Pancreas (tissue), 10 donors: ENCODE results near the gene TPM1. TPM values are rescaled to one million over a fixed set of nuclear protein-coding genes. Genes with fewer than 3 reads are reported as not detected.

Source experiments
- ATAC-seq, 4 donors: fragments of 200-7000 bp; cut with Tn5 transposase; one replicate each; pipeline versions ENCODE4 v1.8.0 to v1.9.1; 2020; ENCODE audit warnings: mild to moderate bottlenecking in 4 of 4, moderate library complexity in 4 of 4
- DNase-seq, 6 donors: peaks; one replicate each; pipeline ENCODE4 v3.0.0-alpha.2; 2020
- FAIRE-seq: peaks from 2 replicates; lab custom pipeline; 2012; peaks lifted over from hg19 to GRCh38; lab: Jason Lieb, UNC
- H3K27ac ChIP-seq, 4 donors: fragments of 200-600 bp; sonication (generic); 1 replicate in 3 of 4; 2 replicates in 1 of 4; pipeline versions ENCODE4 v1.5.0 to v1.8.0; 2020
- H3K27me3 ChIP-seq, 4 donors: fragments of 200-600 bp; one replicate each; pipeline ENCODE4 v1.8.0; 2021
- H3K36me3 ChIP-seq, 3 donors: fragments of 200-600 bp; sonication (generic) in 1 of 3; one replicate each; pipeline versions ENCODE4 v1.5.0 to v1.8.0; 2020 to 2021
- H3K4me1 ChIP-seq, 3 donors: fragments of 200-600 bp; one replicate each; pipeline ENCODE4 v1.8.0; 2021
- H3K4me3 ChIP-seq, 4 donors: fragments of 200-600 bp; sonication (generic) in 2 of 4; one replicate each; pipeline versions ENCODE4 v1.5.0 to v1.8.0; 2020 to 2021
- H3K9me3 ChIP-seq, 4 donors: fragments of 200-600 bp; one replicate each; pipeline ENCODE4 v1.8.0; 2021
- CTCF ChIP-seq, 4 donors: fragments of 200-600 bp; sonication (generic) in 3 of 4; IDR thresholded peaks; one replicate each; pipeline versions ENCODE4 v1.5.0 to v1.8.0; 2021; ENCODE audit warnings: antibody characterized with exemption in 4 of 4
- WGBS, 2 donors: extraction: QIAGEN DNeasy Blood & Tissue Kit; methylation state at CpG; one replicate each; pipeline ENCODE4 v1.1.7; 2013; 5-methylcytosine and 5-hydroxymethylcytosine counted together
- intact Hi-C, 3 donors: fragments of 100-400 bp; cut with DNase I; formaldehyde crosslinking; loops; one replicate each; pipeline versions ENCODE4 v1.11.1 to v1.14.2; 2022
- polyA plus RNA-seq, 2 donors: library from polyadenylated mRNA; stranded (reverse); fragments of 200-250 nt; gene quantifications; one replicate each; pipeline ENCODE4 v1.2.3, GENCODE V29; 2013
- total RNA-seq, 6 donors: library from RNA; stranded (reverse); fragmentation: NEBNext Ultra II Directional in 4 of 6; extraction: Animal tissue kit (Norgen Biotek cat#: 25700) in 4 of 6; gene quantifications; one replicate each; pipeline versions ENCODE4 v1.2.1 to v1.2.4, GENCODE V29; 2021 to 2023
- donor health status: healthy with polysubstance abuse.
- donor health status: DM: no; HTN: no; CAD: no; lungs with moderate emphysema.
- donor health status: DM: no; HTN: no; CAD: no.
- donor health status: control.
- donor health status: control.
- donor health status: Bipolar disorder and iron deficiency.
- donor health status: DM: yes; HTN: yes; CAD: no.
- donor health status: DM: no; HTN: no; CAD: no.
- donor health status: DM: no; HTN: no; CAD: no.
- donor health status: DM: yes; HTN: yes; CAD: no.

Gene TPM1
- total and polyA plus RNA-seq, 8 donors: 114 to 482 (median 263) TPM

DNA sequence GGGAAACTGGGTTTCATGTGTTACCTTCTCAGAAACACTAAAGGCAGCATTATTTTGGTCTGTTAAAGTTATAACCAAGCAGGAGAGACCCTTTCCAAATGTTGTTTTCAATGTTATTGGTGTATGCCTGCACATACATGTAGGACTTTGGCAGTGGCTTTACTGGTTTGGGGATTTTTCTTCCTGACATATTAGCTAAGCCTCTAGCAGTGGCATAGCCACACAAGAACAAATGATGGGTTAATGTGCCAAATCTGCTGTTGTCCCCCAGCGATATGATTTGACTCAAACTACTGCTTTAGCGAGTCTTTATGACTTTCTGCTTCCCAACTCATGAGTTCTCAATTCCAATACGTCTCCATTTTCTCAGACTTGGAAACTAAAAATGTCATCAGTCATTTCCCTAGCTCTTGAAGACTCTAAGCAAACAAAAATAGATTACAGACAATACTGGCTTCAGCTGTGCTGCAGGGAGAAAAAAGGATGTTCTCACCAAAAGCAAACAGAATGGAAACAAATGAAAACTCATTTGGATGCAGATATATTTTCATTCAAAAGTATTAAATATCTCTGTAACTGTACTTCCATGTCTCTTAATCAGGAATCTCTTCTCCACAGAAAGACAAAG lies 29.6 kb downstream of the TPM1 start:
- no peak for ATAC-seq
- Histone ChIP-seq H3K4me3 (no peak overlapping the region), H3K4me1 (peaks cover 0 to 3% (median 0%) of the 10 kb centered on the region in 3 donors), H3K9me3 (no peaks in the 10 kb centered on the region), H3K27me3 (no peaks in the 10 kb centered on the region), H3K36me3 (peaks cover 0 to 28% (median 0%) of the 10 kb centered on the region in 3 donors), H3K27ac (no peak overlapping the region)
- no peak for DNase-seq
- no peak for TF ChIP-seq CTCF (IDR thresholded peaks at IDR 0.05)
- WGBS, 2 donors: 72 to 74% methylated on average over 3 of the region's 3 CpGs
- intact Hi-C loops: no loop called here
- no peak for FAIRE-seq

GRCh38 chr15:63072809-63073277 lies 30.3 kb downstream of the TPM1 start:
- WGBS, 2 donors: 83 to 85% methylated on average over 9 of the region's 9 CpGs

DNA sequence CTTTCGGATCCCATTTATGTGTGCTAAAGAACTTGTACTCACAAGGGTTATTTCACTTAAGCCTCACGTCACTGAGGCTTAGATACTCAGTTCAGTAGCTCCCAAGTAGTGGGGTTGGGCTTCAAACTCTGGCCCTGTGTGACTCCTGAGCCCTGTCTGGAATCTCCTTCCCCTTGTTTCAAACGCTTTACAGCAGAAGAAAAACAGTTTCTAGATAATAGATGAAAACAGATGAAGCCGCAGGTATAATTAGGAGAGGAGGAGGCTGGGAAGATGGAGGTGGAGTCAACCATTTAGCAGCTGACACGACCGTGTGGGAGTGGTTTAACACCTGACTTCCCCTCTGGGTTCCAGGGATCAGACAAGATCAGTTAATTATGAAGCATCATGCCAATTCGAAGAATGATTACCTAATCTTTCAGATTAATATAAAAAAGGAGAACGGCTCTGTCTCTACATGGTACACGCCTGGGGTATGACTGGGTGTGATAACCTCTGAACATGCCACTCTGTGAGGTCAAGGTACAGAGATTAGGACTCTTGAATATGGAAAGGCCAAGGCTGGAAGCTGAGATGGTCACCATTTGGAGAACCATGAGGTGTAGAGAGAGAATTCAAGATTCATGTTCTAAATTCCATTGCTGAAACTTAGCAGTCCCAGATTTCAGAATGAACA lies 31.1 kb downstream of the TPM1 start:
- Histone ChIP-seq H3K4me1 (peaks cover 0 to 3% (median 0%) of the 10 kb centered on the region in 3 donors), H3K9me3 (no peaks in the 10 kb centered on the region), H3K4me3 (no peak overlapping the region), H3K36me3 (peaks cover 0 to 13% (median 0%) of the 10 kb centered on the region in 3 donors), H3K27me3 (no peaks in the 10 kb centered on the region), H3K27ac (no peak overlapping the region)
- FAIRE-seq (no peak), DNase-seq (no peak), ATAC-seq (peak; percentile 19 to 52 (median 34))
- no peak for TF ChIP-seq CTCF (IDR thresholded peaks at IDR 0.05)
- WGBS, 2 donors: 33 to 35% methylated on average over 9 of the region's 9 CpGs
- intact Hi-C loops: no loop called here

More at GRCh38 chr15:63072809-63073277, 30.3 kb downstream of the TPM1 start:
- Histone ChIP-seq H3K27ac (no peak overlapping the region), H3K9me3 (no peaks in the 10 kb centered on the region), H3K27me3 (no peaks in the 10 kb centered on the region), H3K4me1 (peaks cover 0 to 3% (median 0%) of the 10 kb centered on the region in 3 donors), H3K4me3 (no peak overlapping the region), H3K36me3 (peaks cover 0 to 21% (median 0%) of the 10 kb centered on the region in 3 donors)
- DNase-seq: no peak
- intact Hi-C loops: no loop called here
- FAIRE-seq: no peak
- TF ChIP-seq CTCF (IDR thresholded peaks at IDR 0.05): no peak
- ATAC-seq: peak in 1 of 4 donors; percentile 15

GRCh38 chr15:63075015-63075983 lies 32.8 kb downstream of the TPM1 start:
- TF ChIP-seq CTCF (IDR thresholded peaks at IDR 0.05): no peak
- DNase-seq (no peak), ATAC-seq (peak in 3 of 4 donors; percentile 11 to 49 (median 17)), FAIRE-seq (no peak)
- Histone ChIP-seq H3K27me3 (no peaks in the 10 kb centered on the region), H3K9me3 (no peaks in the 10 kb centered on the region), H3K4me3 (no peak overlapping the region), H3K36me3 (peaks cover 0 to 7% (median 0%) of the 10 kb centered on the region in 3 donors), H3K4me1 (peaks cover 0 to 3% (median 0%) of the 10 kb centered on the region in 3 donors), H3K27ac (peak overlapping the region in 1 of 4 donors; percentile 3)
- WGBS, 2 donors: 63 to 73% methylated on average over 17 of the region's 17 CpGs
- intact Hi-C loops: no loop called here
